ENCODE results near the gene DIS3L2.

- TF ChIP-seq, protein P1, sequence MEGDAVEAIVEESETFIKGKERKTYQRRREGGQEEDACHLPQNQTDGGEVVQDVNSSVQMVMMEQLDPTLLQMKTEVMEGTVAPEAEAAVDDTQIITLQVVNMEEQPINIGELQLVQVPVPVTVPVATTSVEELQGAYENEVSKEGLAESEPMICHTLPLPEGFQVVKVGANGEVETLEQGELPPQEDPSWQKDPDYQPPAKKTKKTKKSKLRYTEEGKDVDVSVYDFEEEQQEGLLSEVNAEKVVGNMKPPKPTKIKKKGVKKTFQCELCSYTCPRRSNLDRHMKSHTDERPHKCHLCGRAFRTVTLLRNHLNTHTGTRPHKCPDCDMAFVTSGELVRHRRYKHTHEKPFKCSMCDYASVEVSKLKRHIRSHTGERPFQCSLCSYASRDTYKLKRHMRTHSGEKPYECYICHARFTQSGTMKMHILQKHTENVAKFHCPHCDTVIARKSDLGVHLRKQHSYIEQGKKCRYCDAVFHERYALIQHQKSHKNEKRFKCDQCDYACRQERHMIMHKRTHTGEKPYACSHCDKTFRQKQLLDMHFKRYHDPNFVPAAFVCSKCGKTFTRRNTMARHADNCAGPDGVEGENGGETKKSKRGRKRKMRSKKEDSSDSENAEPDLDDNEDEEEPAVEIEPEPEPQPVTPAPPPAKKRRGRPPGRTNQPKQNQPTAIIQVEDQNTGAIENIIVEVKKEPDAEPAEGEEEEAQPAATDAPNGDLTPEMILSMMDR (IDR thresholded peaks at IDR 0.05): no peak
- TF ChIP-seq POLR2A (IDR thresholded peaks at IDR 0.05): no peak
Observed at GRCh38 chr2:232183279-232183678, 221.8 kb downstream of the DIS3L2 start.
